Stomach (tissue), 4 donors: ENCODE measurements around the gene PEA15.

ENCODE experiments used
- CTCF ChIP-seq, 7 experiments: fragments of 450-650 bp in 4 of 7; fragments of 200-600 bp in 3 of 7; sonication (generic) in 3 of 7; IDR thresholded peaks; one replicate each; pipeline ENCODE4 v1.5.1; 2016 to 2019; ENCODE audit warnings: antibody characterized with exemption in 7 of 7, control low read depth in 2 of 7, mild to moderate bottlenecking in 1 of 7
- POLR2AphosphoS5 ChIP-seq, 3 donors: sonication (generic); formaldehyde crosslinking; IDR thresholded peaks; one replicate each; pipeline ENCODE4 v1.6.1; 2016; ENCODE audit warnings: antibody characterized with exemption in 3 of 3

DNA sequence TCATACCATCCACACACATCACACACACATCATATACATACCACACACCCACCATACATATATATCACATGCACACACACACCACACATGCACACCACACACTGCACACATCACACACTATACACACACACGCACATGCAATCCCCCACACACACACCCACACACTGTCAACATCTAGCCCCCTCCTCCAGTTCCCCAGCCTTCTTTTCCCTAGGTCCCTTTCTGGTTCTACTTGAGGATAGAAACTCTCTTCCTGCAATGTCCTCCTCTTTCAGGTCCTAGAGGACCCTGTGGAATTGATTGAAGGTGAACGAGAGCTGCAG lies 10.5 kb upstream of the PEA15 start:
- TF ChIP-seq CTCF (IDR thresholded peaks at IDR 0.05) (no peak), POLR2AphosphoS5 (IDR thresholded peaks at IDR 0.05) (no peak)
